HepG2 (cell line): ENCODE data around the gene MTHFD1L. TPM values are rescaled to one million over a fixed set of nuclear protein-coding genes. Genes with fewer than 3 reads are reported as not detected.

ENCODE experiments used
- ATAC-seq: fragments of 200-7000 bp; cut with Tn5 transposase; 3 replicates; pipeline ENCODE4 v1.9.1; 2020; ENCODE audit warnings: mild to moderate bottlenecking, moderate library complexity
- BruUV-seq: library from RNA; stranded (reverse); fragments of 400-500 nt; replicated peaks from 2 replicates; lab custom pipeline; 2021; lab: Mats Ljungman, UMichigan
- CTCF ChIA-PET: fragments of 300-600 bp; formaldehyde crosslinking; extraction: SDS; loops from one replicate; lab custom pipeline; 2021; ENCODE audit warnings: low total read pairs, inconsistent platforms, low intra/inter-chr PET ratio; lab: Yijun Ruan, JAX
- POLR2A ChIA-PET: fragments of 350-600 bp; sonication (Branson Sonifier 250); formaldehyde crosslinking; loops from one replicate; lab custom pipeline; 2020; ENCODE audit warnings: antibody characterized with exemption, inconsistent platforms; lab: Yijun Ruan, JAX
- DNase-seq: peaks from one replicate; pipeline ENCODE4 v3.0.0-alpha.2; 2015; ENCODE audit warnings: low spot score
- FAIRE-seq: peaks from 3 replicates; lab custom pipeline; 2011; peaks lifted over from hg19 to GRCh38; lab: Jason Lieb, UNC
- H2AFZ ChIP-seq: one replicate; pipeline ENCODE4 v1.6.1; 2011; ENCODE audit warnings: low read length, inconsistent platforms
- H3K27ac ChIP-seq: fragments of 300-600 bp; 3 replicates; pipeline ENCODE4 v1.8.0; 2011; ENCODE audit warnings: mixed run types, mild to moderate bottlenecking, mixed read lengths, low read length, inconsistent platforms; ENCODE audit not compliant: insufficient read depth; ENCODE audit errors: extremely low read length
- H3K27me3 ChIP-seq, 2 experiments: fragments of 200-600 bp in 1 of 2; 2 replicates in 1 of 2; 3 replicates in 1 of 2; pipeline versions ENCODE4 v1.6.0 to v1.8.0; 2011; ENCODE audit warnings: low read length in 2 of 2, mild to moderate bottlenecking in 2 of 2, moderate library complexity in 2 of 2, inconsistent platforms in 1 of 2; ENCODE audit not compliant: insufficient read depth in 2 of 2, control insufficient read depth in 1 of 2
- H3K36me3 ChIP-seq, 2 experiments: fragments of 200-600 bp in 1 of 2; replicated peaks in 1 of 2; 2 replicates in 1 of 2; 3 replicates in 1 of 2; pipeline versions ENCODE4 v1.5.1 to v1.8.0; 2011; ENCODE audit warnings: low read length in 2 of 2, inconsistent platforms in 1 of 2; ENCODE audit not compliant: insufficient read depth in 2 of 2, control insufficient read depth in 1 of 2
- H3K4me1 ChIP-seq: 2 replicates; pipeline ENCODE4 v1.5.1; 2012; ENCODE audit warnings: low read length, inconsistent platforms; ENCODE audit not compliant: insufficient read depth
- H3K4me2 ChIP-seq: 2 replicates; pipeline ENCODE4 v1.6.0; 2011; ENCODE audit warnings: low read depth, low read length, inconsistent platforms
- H3K4me3 ChIP-seq, 3 experiments: fragments of 200-600 bp in 1 of 3; sonication (generic), shearing (Covaris generic) in 1 of 3; replicated peaks in 1 of 3; 2 replicates each; pipeline ENCODE4 v1.5.1; 2011 to 2016; ENCODE audit warnings: low read length in 3 of 3, inconsistent platforms in 2 of 3, low read depth in 2 of 3, mild to moderate bottlenecking in 2 of 3, control low read depth in 1 of 3, mixed read lengths in 1 of 3; ENCODE audit not compliant: insufficient read depth in 1 of 3
- H3K79me2 ChIP-seq: one replicate; pipeline ENCODE4 v1.6.1; 2011; ENCODE audit warnings: low read length, inconsistent platforms; ENCODE audit not compliant: insufficient read depth
- H3K9ac ChIP-seq: 2 replicates; pipeline ENCODE4 v1.6.0; 2011; ENCODE audit warnings: mild to moderate bottlenecking, low read depth, low read length, inconsistent platforms; ENCODE audit not compliant: insufficient read depth
- H3K9me3 ChIP-seq: 2 replicates; pipeline ENCODE4 v1.5.1; 2012; ENCODE audit warnings: mild to moderate bottlenecking, low read length
- H4K20me1 ChIP-seq: 2 replicates; pipeline ENCODE4 v1.6.0; 2011; ENCODE audit warnings: inconsistent platforms, mild to moderate bottlenecking, low read length, moderate library complexity; ENCODE audit not compliant: insufficient read depth
- BCL6 ChIP-seq: IDR thresholded peaks from 2 replicates; pipeline ENCODE4 v1.6.1; 2016; ENCODE audit warnings: missing genetic modification reagents, missing compliant biosample characterization
- CAMTA2 ChIP-seq: sonication (generic); formaldehyde crosslinking; IDR thresholded peaks from 2 replicates; pipeline ENCODE4 v1.4.0; 2020; ENCODE audit warnings: mild to moderate bottlenecking, missing genetic modification reagents, borderline replicate concordance
- CBFB ChIP-seq: sonication (generic); formaldehyde crosslinking; IDR thresholded peaks from 2 replicates; pipeline ENCODE4 v1.4.0; 2020; ENCODE audit warnings: missing genetic modification reagents
- HMG20A ChIP-seq: IDR thresholded peaks from 2 replicates; pipeline ENCODE4 v1.6.1; 2016; ENCODE audit warnings: borderline replicate concordance
- MEF2D ChIP-seq: sonication (generic); formaldehyde crosslinking; IDR thresholded peaks from 2 replicates; pipeline ENCODE4 v1.5.1; 2020; ENCODE audit warnings: mild to moderate bottlenecking, missing genetic modification reagents
- MXD1 ChIP-seq: sonication (generic); formaldehyde crosslinking; IDR thresholded peaks from 2 replicates; pipeline ENCODE4 v1.4.0; 2020; ENCODE audit warnings: mild to moderate bottlenecking, missing genetic modification reagents
- THRA ChIP-seq: sonication (generic); formaldehyde crosslinking; IDR thresholded peaks from 2 replicates; pipeline ENCODE4 v1.4.0; 2020; ENCODE audit warnings: missing genetic modification reagents, borderline replicate concordance
- ZBTB7A ChIP-seq: sonication (generic); formaldehyde crosslinking; IDR thresholded peaks from 2 replicates; pipeline ENCODE4 v1.8.0; 2022; ENCODE audit warnings: mild to moderate bottlenecking, missing genetic modification reagents
- ZNF3 ChIP-seq: IDR thresholded peaks from 2 replicates; pipeline ENCODE4 v1.7.0; 2017; ENCODE audit warnings: inconsistent platforms
- ZNF468 ChIP-seq: sonication (generic); formaldehyde crosslinking; IDR thresholded peaks from 2 replicates; pipeline ENCODE4 v1.8.0; 2022; ENCODE audit warnings: mild to moderate bottlenecking, moderate library complexity, missing genetic modification reagents
- ZNF530 ChIP-seq: sonication (generic); formaldehyde crosslinking; IDR thresholded peaks from 2 replicates; pipeline ENCODE4 v1.5.0; 2020; ENCODE audit warnings: low read depth, mild to moderate bottlenecking, missing genetic modification reagents
- ZNF644 ChIP-seq: IDR thresholded peaks from 2 replicates; pipeline ENCODE4 v1.6.1; 2016; ENCODE audit warnings: low read depth
- WGBS: methylation state at CpG from one replicate; pipeline ENCODE4 v1.1.6; 2017; ENCODE audit warnings: low lambda C conversion rate; 5-methylcytosine and 5-hydroxymethylcytosine counted together
- in situ Hi-C: cut with HindIII; loops from 2 replicates; pipeline ENCODE4 v1.10.0; 2017; ENCODE audit warnings: low pct_unique_long_range_greater_than_20kb; ENCODE audit not compliant: extremely low pct_ligation_motif_present
- intact Hi-C: fragments of 100-400 bp; cut with micrococcal nuclease; formaldehyde crosslinking; loops from one replicate; pipeline ENCODE4 v1.10.0; 2022; ENCODE audit not compliant: unreplicated experiment
- polyA plus RNA-seq, 8 experiments: library from polyadenylated mRNA; depleted of rRNA in 3 of 8; stranded (reverse) in 7 of 8; unstranded in 1 of 8; fragments of >200 nt; fragmentation: Illumina TruSeq in 4 of 8; extraction: Trizol in 4 of 8; gene quantifications; 2 replicates each; pipeline versions ENCODE4 v1.2.1 to v1.2.3, GENCODE V29; 2011 to 2016; ENCODE audit warnings: low read depth in 4 of 8, missing spikeins in 1 of 8, mixed read lengths in 1 of 8; ENCODE audit not compliant: insufficient read depth in 1 of 8
- total RNA-seq, 5 experiments: library from RNA; depleted of rRNA; stranded (reverse); fragments of >200 nt; fragmentation: Illumina TruSeq; extraction: Trizol; gene quantifications; 2 replicates each; pipeline ENCODE4 v1.2.3, GENCODE V29; 2016; ENCODE audit warnings: low read depth in 1 of 5
- TF ChIP-seq, protein P1 (sequence below): sonication (generic); formaldehyde crosslinking; IDR thresholded peaks from 2 replicates; pipeline ENCODE4 v1.4.0; 2020; ENCODE audit warnings: missing genetic modification reagents
- TF ChIP-seq, protein P2 (sequence below): sonication (generic); formaldehyde crosslinking; IDR thresholded peaks from 2 replicates; pipeline ENCODE4 v1.9.0; 2022; ENCODE audit warnings: low read depth, missing genetic modification reagents
- TF ChIP-seq, protein P3 (sequence below): IDR thresholded peaks from 2 replicates; pipeline ENCODE4 v1.6.1; 2018; ENCODE audit warnings: missing genetic modification reagents
- TF ChIP-seq, protein P4 (sequence below): IDR thresholded peaks from 2 replicates; pipeline ENCODE4 v1.6.1; 2016; ENCODE audit warnings: mild to moderate bottlenecking

The MTHFD1L gene
- total and polyA plus RNA-seq, 2 of the 13 experiments (the other 11 are each of a cell fraction or from before 2014, with no cell fraction given), result 24.0 to 39.6 TPM

DNA sequence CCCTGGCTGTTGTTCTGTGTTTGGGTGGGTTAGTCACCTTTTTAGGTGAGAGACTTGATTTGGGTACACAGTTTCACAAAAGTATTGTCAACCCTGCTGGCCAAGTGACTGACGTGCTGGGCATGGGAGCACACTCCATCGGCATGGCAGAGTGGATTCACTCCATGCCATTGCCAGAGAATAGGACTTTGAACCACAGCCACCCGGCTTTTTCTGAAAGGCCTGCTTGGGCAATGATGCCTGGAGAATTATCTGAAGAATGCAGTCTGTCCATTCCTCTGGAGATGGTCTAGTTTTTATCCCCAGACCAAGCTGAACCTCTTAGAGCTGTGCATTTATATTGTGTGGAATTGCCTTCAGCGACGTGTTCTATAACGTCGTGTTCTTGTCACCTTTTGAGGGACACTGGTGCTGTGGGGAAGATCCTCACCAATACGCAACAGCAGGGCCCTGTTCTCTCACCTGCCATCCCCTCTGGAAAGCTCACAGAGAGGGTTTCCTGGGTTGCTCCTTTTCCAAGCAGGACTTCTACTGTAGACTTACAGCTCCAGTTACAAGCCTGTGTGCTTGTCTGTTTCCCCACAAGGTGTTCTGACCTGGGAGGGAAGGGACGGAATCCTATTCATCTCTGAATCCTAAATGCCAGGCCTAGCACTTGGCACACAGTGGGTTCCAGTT, 190.9 kb downstream of the MTHFD1L start:
- Histone ChIP-seq H2AFZ (no peak overlapping the region), H3K9me3 (no peaks in the 10 kb centered on the region), H3K27ac (peak overlapping the region; percentile 6), H3K9ac (no peak overlapping the region), H3K27me3 (no peaks in the 10 kb centered on the region), H3K4me2 (no peak overlapping the region), H4K20me1 (no peaks in the 10 kb centered on the region), H3K36me3 (peaks cover 2 to 7% of the 10 kb centered on the region in 2 experiments; a peak in 4 of 5 replicates), H3K4me3 (no peak overlapping the region), H3K4me1 (peaks cover 44% of the 10 kb centered on the region), H3K79me2 (no peaks in the 10 kb centered on the region)
- in situ Hi-C loops, result no loop called here
- ChIA-PET CTCF (no interaction called here), POLR2A (interaction anchor here (1.2 to 1.6 kb wide), 4 partner anchors 11 to 16 kb away, joined by 3 to 5 read pairs (median 4); no protein-coding TSS in a partner anchor)
- FAIRE-seq (peak; percentile 63), DNase-seq (peak; percentile 64), ATAC-seq (peak; percentile 35)
- no TSS peak for BruUV-seq
- intact Hi-C loops, result no loop called here
- 64% methylated on average over 9 of the region's 9 CpGs for WGBS
- TF ChIP-seq ZNF468 (CRISPR knock-in tag) (no peak), ZBTB7A (CRISPR knock-in tag) (no peak), THRA (CRISPR knock-in tag) (no peak), MXD1 (CRISPR knock-in tag) (no peak), HMG20A (0 out of 2 replicates have a peak, but pooled peaks have one; percentile 45), CAMTA2 (CRISPR knock-in tag) (no peak), MEF2D (CRISPR knock-in tag) (peak; percentile 52; the same call in 1 of the 2 replicates), ZNF3 (CRISPR knock-in tag) (no peak), CBFB (CRISPR knock-in tag) (no peak), BCL6 (0 out of 2 replicates have a peak, but pooled peaks have one; percentile 24), ZNF530 (CRISPR knock-in tag) (no peak), ZNF644 (CRISPR knock-in tag) (peak; percentile 82; the same call in 1 of the 2 replicates)
- TF ChIP-seq, protein P1, sequence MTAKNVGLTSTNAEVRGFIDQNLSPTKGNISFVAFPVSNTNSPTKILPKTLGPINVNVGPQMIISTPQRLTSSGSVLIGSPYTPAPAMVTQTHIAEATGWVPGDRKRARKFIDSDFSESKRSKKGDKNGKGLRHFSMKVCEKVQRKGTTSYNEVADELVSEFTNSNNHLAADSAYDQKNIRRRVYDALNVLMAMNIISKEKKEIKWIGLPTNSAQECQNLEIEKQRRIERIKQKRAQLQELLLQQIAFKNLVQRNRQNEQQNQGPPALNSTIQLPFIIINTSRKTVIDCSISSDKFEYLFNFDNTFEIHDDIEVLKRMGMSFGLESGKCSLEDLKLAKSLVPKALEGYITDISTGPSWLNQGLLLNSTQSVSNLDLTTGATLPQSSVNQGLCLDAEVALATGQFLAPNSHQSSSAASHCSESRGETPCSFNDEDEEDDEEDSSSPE, result no peak
- TF ChIP-seq, protein P2, sequence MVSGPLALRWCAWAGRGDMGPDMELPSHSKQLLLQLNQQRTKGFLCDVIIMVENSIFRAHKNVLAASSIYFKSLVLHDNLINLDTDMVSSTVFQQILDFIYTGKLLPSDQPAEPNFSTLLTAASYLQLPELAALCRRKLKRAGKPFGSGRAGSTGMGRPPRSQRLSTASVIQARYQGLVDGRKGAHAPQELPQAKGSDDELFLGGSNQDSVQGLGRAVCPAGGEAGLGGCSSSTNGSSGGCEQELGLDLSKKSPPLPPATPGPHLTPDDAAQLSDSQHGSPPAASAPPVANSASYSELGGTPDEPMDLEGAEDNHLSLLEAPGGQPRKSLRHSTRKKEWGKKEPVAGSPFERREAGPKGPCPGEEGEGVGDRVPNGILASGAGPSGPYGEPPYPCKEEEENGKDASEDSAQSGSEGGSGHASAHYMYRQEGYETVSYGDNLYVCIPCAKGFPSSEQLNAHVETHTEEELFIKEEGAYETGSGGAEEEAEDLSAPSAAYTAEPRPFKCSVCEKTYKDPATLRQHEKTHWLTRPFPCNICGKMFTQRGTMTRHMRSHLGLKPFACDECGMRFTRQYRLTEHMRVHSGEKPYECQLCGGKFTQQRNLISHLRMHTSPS (CRISPR knock-in tag), result peak; percentile 93; the same call in 1 of the 2 replicates
- TF ChIP-seq, protein P3, sequence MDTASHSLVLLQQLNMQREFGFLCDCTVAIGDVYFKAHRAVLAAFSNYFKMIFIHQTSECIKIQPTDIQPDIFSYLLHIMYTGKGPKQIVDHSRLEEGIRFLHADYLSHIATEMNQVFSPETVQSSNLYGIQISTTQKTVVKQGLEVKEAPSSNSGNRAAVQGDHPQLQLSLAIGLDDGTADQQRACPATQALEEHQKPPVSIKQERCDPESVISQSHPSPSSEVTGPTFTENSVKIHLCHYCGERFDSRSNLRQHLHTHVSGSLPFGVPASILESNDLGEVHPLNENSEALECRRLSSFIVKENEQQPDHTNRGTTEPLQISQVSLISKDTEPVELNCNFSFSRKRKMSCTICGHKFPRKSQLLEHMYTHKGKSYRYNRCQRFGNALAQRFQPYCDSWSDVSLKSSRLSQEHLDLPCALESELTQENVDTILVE (CRISPR knock-in tag), result no peak
- TF ChIP-seq, protein P4, sequence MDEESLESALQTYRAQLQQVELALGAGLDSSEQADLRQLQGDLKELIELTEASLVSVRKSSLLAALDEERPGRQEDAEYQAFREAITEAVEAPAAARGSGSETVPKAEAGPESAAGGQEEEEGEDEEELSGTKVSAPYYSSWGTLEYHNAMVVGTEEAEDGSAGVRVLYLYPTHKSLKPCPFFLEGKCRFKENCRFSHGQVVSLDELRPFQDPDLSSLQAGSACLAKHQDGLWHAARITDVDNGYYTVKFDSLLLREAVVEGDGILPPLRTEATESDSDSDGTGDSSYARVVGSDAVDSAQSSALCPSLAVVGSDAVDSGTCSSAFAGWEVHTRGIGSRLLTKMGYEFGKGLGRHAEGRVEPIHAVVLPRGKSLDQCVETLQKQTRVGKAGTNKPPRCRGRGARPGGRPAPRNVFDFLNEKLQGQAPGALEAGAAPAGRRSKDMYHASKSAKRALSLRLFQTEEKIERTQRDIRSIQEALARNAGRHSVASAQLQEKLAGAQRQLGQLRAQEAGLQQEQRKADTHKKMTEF (CRISPR knock-in tag), result peak; percentile 51; the same call in 1 of the 2 replicates
